ENCODE measurements around the gene NPAS1. TPM values are rescaled to one million over a fixed set of nuclear protein-coding genes. Genes with fewer than 3 reads are reported as not detected.
A peak's percentile ranks its signal among the peaks of the same experiment; 100 is the strongest.

The NPAS1 gene
- total and polyA plus RNA-seq, 2 of the 13 experiments (the other 11 are each of a cell fraction or from before 2014, with no cell fraction given), result 0.35 to 2.9 TPM

- TF ChIP-seq CBX1 (IDR thresholded peaks at IDR 0.05; ENCODE audit: low read depth), result no peak
- TF ChIP-seq ZNF468 (CRISPR knock-in tag; IDR thresholded peaks at IDR 0.05), result no peak
- no peak for TF ChIP-seq NRL (CRISPR knock-in tag; IDR thresholded peaks at IDR 0.05; ENCODE audit: borderline replicate concordance)
- no peak for TF ChIP-seq LCORL (IDR thresholded peaks at IDR 0.05)
- peak; percentile 54; the same call in 1 of the 2 replicates for TF ChIP-seq LCORL (CRISPR knock-in tag; IDR thresholded peaks at IDR 0.05)
- TF ChIP-seq ZNF44 (CRISPR knock-in tag; IDR thresholded peaks at IDR 0.05), result no peak
- TF ChIP-seq GTF2F1 (IDR thresholded peaks at IDR 0.05; ENCODE audit: low read length), result no peak
- TF ChIP-seq CENPX (CRISPR knock-in tag; IDR thresholded peaks at IDR 0.05), result no peak
- no peak for TF ChIP-seq RXRB (CRISPR knock-in tag; IDR thresholded peaks at IDR 0.05; ENCODE audit: borderline replicate concordance)
- no peak for TF ChIP-seq ZNF337 (CRISPR knock-in tag; IDR thresholded peaks at IDR 0.05; ENCODE audit: borderline replicate concordance, low read depth)
- no peak for TF ChIP-seq JUN (CRISPR knock-in tag; IDR thresholded peaks at IDR 0.05)
- no peak for TF ChIP-seq NFAT5 (CRISPR knock-in tag; IDR thresholded peaks at IDR 0.05)
- TF ChIP-seq ZNF24 (IDR thresholded peaks at IDR 0.05), result no peak
- TF ChIP-seq TRIM22 (IDR thresholded peaks at IDR 0.05), result no peak
- no peak for TF ChIP-seq ZC3H13 (CRISPR knock-in tag; IDR thresholded peaks at IDR 0.05)
- TF ChIP-seq ETS1 (CRISPR knock-in tag; IDR thresholded peaks at IDR 0.05), result no peak
- TF ChIP-seq ZC3H4 (CRISPR knock-in tag; IDR thresholded peaks at IDR 0.05; ENCODE audit: borderline replicate concordance), result no peak
- TF ChIP-seq RBM22 (optimal IDR thresholded peaks at IDR 0.05; ENCODE audit: low read length), result no peak
- no peak for TF ChIP-seq TRIM24 (CRISPR knock-in tag; IDR thresholded peaks at IDR 0.05)
- TF ChIP-seq HMG20B (CRISPR knock-in tag; conservative IDR thresholded peaks at IDR 0.05), result no peak
- TF ChIP-seq GABPB1 (CRISPR knock-in tag; IDR thresholded peaks at IDR 0.05), result no peak
- TF ChIP-seq SRF (IDR thresholded peaks at IDR 0.05; ENCODE audit: low read depth, low read length), result no peak
- TF ChIP-seq NFATC3 (CRISPR knock-in tag; IDR thresholded peaks at IDR 0.05), result no peak
- no peak for TF ChIP-seq ZNF292 (CRISPR knock-in tag; IDR thresholded peaks at IDR 0.05; ENCODE audit: borderline replicate concordance, low read depth)
- TF ChIP-seq ZNF709 (CRISPR knock-in tag; IDR thresholded peaks at IDR 0.05), result peak; percentile 83; the same call in 1 of the 2 replicates
- no peak for TF ChIP-seq MEIS1 (CRISPR knock-in tag; IDR thresholded peaks at IDR 0.05; ENCODE audit: borderline replicate concordance)
Observed at GRCh38 chr19:47047763-47048405, 28.2 kb downstream of the NPAS1 start (continued).
